ENCODE measurements around the gene CNTNAP2.

DNA sequence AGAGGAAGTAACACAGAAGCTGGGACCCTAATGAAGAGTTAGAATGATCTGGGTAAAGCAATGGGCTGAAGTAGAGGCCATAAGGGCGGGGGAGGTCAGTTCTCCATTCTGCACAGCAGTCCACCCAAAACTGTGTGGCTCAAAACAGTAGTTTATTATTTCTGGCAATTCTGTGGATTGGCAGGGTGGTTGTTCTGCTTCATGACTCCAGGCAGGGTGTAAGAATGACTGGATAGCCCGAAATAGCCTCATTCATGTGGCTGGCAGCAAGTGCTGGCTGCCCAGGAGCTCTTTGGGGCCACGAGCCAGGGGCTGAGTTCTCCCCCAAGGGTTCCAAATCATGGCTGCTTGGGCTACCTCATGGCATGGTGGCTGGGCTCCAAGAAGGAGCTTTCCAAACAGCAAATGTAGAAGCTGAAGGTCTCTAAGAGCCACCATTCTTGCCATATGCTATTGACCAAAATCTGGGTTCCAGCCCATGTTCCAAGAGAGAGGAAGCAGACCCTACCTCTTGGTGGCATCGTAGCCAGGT, 2158.8 kb downstream of the CNTNAP2 start:
- no peak for TF ChIP-seq EZH2 (IDR thresholded peaks at IDR 0.05; ENCODE audit: insufficient read depth, poor library complexity, severe bottlenecking)
- no peak for TF ChIP-seq EZH2phosphoT487 (IDR thresholded peaks at IDR 0.05; ENCODE audit: insufficient read depth, low read depth)

All from GM23248 (cell line).